Raji (cell line): ENCODE data around the gene COL19A1.

Source experiments
- POLR2A ChIP-seq: IDR thresholded peaks from 2 replicates; pipeline ENCODE4 v1.6.1; 2011; ENCODE audit warnings: low read depth, low read length, control low read depth; ENCODE audit not compliant: insufficient read depth

The COL19A1 gene

DNA sequence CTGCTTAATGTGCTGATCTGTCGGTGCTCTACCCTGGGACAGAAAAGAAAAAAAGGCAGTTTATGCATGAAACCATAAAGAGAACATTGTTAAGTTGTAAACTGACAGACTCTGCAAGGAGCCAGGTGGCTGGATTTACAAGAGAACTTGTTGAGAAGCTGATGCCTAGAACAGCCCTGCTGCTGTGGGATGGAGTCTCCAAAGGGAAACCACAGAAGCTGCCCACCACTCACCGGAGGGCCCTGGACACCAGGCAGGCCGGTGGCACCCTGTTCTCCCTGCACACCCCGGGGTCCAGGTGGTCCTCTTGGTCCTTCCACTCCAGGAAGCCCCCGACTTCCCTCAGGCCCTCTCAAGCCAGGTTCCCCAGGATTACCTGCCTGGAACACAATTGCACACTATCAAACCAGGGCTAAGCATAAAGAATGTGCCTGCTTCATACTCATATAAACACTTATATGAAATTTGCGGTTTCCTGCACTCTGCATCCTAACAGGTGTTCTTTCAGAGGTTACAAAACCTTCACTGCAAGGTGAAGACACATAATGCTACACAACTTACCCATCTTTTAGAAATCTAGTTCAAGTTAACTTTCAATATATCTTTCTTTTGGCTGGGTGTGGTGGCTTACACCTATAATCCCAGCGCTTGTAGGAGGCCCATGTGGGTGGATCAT, 368.3 kb downstream of the COL19A1 start:
- TF ChIP-seq POLR2A: no peak

DNA sequence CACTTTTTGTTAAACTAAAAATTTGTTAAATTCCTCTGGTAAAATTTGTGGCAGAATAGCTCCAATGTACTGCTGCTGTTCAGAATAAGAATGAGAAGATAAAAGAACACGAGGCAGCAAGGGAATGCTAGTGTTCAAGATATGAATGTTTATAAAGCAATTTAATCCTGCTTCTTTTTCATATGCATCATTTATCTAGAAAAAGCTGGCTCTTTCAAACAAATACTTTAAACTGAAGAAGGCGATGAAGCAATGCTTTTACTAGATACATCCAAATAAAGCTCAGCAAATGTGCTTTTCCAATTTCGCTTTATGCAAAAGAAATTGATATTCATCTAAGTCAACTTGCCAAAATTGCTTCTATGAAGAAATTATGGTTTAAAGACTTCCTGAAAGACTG, 370.0 kb downstream of the COL19A1 start:
- TF ChIP-seq POLR2A: no peak

DNA sequence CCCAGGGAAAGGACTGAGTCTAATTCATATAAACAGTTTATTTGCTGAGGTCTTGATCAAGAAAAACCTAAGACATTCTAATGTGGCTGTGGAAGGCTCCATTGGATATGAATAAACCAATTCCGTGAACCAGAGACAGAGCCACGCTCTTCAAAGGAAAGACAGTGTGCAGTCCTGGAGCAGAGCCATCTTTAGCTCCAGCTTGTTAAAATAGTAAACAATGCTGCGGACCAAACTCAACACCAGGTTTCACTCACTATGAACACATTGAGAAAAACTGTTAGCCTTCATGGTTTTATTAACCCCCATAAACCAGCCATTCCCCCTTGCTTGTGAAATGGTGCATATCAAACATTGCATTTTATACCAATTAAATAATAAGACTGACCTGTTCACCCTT, 374.7 kb downstream of the COL19A1 start:
- TF ChIP-seq POLR2A: no peak

DNA sequence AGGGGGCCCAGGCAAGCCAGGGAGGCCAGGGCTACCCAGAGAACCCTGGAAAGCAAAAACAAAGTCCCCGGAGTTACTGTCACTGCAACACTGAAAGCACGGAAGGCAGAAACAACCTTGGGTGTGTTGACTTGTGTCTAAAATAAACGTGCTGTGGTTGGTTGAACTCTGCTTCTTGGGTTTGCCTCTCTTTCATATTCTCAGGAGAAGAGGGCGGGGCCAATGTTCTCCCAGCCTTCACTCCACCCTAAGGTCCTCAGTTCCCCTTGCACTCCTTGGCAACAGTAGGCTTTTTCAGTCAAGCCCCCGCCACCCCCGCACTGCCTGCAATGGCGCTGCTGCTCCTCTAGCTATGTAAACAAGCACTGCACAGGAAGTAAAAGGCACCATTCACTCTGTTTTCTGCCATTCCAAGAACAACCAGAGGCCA, 375.6 kb downstream of the COL19A1 start:
- no peak for TF ChIP-seq POLR2A

DNA sequence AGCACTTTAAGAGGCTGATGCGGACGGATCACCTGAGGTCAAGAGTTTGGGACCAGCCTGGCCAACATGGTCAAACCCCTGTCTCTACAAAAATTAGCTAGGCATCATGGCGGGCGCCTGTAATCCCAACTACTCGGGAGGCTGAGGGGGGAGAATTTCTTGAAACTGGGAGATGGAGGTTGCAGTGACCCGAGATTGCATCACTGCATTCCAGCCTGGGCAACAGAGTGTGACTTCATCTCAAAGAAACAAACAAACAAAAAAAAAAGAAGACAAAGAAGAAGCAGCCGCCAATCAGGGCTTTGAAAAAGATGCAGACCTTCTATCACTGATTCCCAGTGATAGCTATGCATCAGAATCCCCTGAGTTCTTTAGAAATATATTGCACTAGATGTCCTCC, 379.8 kb downstream of the COL19A1 start:
- no peak for TF ChIP-seq POLR2A

DNA sequence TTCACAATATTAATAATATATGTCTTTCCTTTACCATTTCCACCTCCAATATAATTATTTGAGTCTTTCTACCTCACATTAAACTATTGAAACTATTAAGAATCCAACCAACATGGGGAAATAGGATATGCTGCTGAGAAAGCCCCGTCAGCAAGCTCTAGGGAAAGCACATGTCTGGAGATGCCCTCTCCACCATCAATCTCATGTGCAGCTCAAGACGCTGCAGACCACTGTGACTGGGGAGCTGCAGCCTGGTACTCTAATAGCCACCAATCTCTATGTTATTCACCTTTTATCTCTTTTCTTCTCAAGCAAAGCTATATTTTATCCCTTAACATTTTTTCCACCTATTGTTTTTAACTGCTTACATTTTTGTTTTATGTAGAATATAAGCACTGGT, 386.2 kb downstream of the COL19A1 start:
- TF ChIP-seq POLR2A: no peak

DNA sequence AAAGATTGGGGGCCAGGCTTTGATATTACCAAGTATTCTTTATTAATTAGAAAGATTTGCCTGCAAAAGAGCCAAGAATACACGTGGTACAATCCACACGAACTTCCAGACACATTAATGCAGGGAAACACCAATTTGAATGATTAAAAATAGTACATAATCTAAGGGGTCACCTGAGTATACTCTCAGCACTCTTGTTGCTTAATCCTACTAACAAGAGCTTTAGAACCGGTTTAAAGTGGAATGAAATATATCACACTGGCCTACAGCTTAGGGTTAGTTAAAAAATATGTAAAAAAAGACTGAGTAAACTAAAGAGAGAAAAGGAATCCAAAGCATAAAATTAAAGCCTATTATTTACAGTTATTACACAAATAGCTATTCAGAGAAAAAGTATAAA, 387.6 kb downstream of the COL19A1 start:
- TF ChIP-seq POLR2A: no peak

DNA sequence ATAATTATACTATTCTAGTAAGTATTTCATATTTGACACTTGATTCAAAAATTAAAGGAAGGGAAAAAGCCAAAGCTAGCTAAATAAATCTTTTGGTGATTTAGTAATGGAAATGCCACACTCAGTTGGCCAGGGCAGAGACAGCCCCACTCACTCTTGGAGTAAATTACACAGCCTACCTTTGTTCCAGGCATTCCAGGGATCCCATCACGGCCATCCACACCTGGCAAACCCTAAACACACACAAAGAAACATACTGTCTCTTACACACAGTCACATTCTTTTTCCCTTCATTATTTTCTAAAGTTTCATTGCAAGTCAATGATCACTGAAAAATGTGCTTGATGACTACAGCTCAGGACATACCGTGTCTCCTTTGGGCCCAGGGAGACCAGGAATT, 388.4 kb downstream of the COL19A1 start:
- TF ChIP-seq POLR2A: no peak

DNA sequence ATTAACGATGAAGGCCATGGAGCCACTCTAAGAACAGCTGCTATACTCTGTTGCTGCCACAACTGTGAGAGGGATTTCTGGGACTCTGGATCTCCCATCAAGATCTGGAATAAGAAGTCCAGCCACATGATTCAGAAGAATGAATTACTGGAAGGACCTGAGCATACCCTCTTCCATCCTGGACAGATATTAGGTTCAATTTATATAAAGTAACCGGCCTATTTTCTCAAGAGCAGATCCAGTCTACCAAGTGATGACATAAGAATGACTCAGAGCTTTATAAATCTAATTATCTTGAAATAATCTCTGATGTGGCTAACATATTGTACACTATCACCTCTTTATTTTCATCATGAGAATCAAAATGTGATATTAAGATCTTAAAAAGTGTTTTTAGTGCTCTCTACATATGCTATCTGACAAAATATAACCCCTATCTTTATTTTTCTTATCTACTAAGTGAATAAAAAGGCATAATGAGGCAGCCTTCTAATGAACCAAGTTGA, 391.5 kb downstream of the COL19A1 start:
- no peak for TF ChIP-seq POLR2A

DNA sequence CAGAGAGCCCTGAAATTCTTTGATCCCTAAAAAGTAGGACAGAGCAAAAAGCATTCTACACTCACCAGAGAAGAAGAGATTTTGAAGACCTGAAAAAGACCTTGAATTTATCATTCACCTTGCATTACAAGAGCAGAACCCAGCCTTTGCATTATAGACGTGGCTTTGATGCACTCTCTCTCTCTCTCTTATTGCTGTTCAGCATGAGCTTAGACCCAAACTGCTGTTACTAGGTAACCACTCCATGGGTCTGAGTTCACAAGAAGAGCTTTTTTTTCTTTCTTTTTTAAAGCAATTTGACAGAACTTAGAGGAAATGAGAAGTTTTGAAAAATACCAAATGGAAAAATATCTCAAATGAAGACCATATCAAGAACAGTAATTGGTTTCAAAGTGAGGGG, 392.1 kb downstream of the COL19A1 start:
- no peak for TF ChIP-seq POLR2A
